Measurements from ENCODE around the gene COPZ1.
"Not testable (repeated sequence)": the region's sequence is repeated elsewhere in the genome, so short reads cannot be mapped to it uniquely, and the experiment has no call there.

The COPZ1 gene

GRCh38 chr12:54324617-54325441, at the start of gene COPZ1:
TSS of gene COPZ1 (plus strand) at chr12:54325131. CDS start at chr12:54325164, 33 bp downstream.
- H3K4me1 ChIP-seq (ENCODE audit: insufficient read depth, low read length): peaks cover 7% of the 10 kb centered on the region

GRCh38 chr12:54276368-54276767, 48.6 kb upstream of the COPZ1 start:
- Histone ChIP-seq H3K36me3 (ENCODE audit: insufficient read depth, low read length) (peaks cover 26% of the 10 kb centered on the region), H3K4me1 (ENCODE audit: insufficient read depth, low read length) (peaks cover 6% of the 10 kb centered on the region), H3K27me3 (ENCODE audit: insufficient read depth, low read length) (no peaks in the 10 kb centered on the region), H2AFZ (ENCODE audit: low read depth, low read length) (no peak overlapping the region), H3K4me3 (ENCODE audit: low read length) (no peak overlapping the region), H3K9me3 (ENCODE audit: low read length) (no peaks in the 10 kb centered on the region)

More at GRCh38 chr12:54324617-54325441, at the start of gene COPZ1:
- Histone ChIP-seq H3K36me3 (ENCODE audit: insufficient read depth, low read length) (peaks cover 7% of the 10 kb centered on the region), H3K27me3 (ENCODE audit: insufficient read depth, low read length) (no peaks in the 10 kb centered on the region), H2AFZ (ENCODE audit: low read depth, low read length) (peak within 1 kb of the TSS; percentile 59), H3K4me3 (ENCODE audit: low read length) (peak within 1 kb of the TSS; percentile 96), H3K9me3 (ENCODE audit: low read length) (no peaks in the 10 kb centered on the region)

GRCh38 chr12:54277823-54278276, 47.1 kb upstream of the COPZ1 start:
- H3K9me3 ChIP-seq (ENCODE audit: low read length): no peaks in the 10 kb centered on the region
- H2AFZ ChIP-seq (ENCODE audit: low read depth, low read length): no peak overlapping the region
- peak overlapping the region; percentile 67 for H3K4me3 ChIP-seq (ENCODE audit: low read length)
- no peaks in the 10 kb centered on the region for H3K27me3 ChIP-seq (ENCODE audit: insufficient read depth, low read length)
- H3K4me1 ChIP-seq (ENCODE audit: insufficient read depth, low read length): peaks cover 15% of the 10 kb centered on the region
- peaks cover 33% of the 10 kb centered on the region for H3K36me3 ChIP-seq (ENCODE audit: insufficient read depth, low read length)

GRCh38 chr12:54279227-54279631, 45.7 kb upstream of the COPZ1 start:
- Histone ChIP-seq H3K4me3 (ENCODE audit: low read length) (peak overlapping the region; percentile 67), H3K9me3 (ENCODE audit: low read length) (no peaks in the 10 kb centered on the region), H3K4me1 (ENCODE audit: insufficient read depth, low read length) (peaks cover 28% of the 10 kb centered on the region), H3K27me3 (ENCODE audit: insufficient read depth, low read length) (no peaks in the 10 kb centered on the region), H3K36me3 (ENCODE audit: insufficient read depth, low read length) (peaks cover 37% of the 10 kb centered on the region), H2AFZ (ENCODE audit: low read depth, low read length) (no peak overlapping the region)

- Histone ChIP-seq H3K9me3 (ENCODE audit: low read length) (no peaks in the 10 kb centered on the region), H3K27me3 (ENCODE audit: insufficient read depth, low read length) (no peaks in the 10 kb centered on the region), H3K4me3 (ENCODE audit: low read length) (peak within 1 kb of the TSS; percentile 67), H2AFZ (ENCODE audit: low read depth, low read length) (no peak within 1 kb of the TSS), H3K4me1 (ENCODE audit: insufficient read depth, low read length) (peaks cover 30% of the 10 kb centered on the region), H3K36me3 (ENCODE audit: insufficient read depth, low read length) (peaks cover 38% of the 10 kb centered on the region)
Observed at GRCh38 chr12:54279632-54280467, 45.1 kb upstream of the COPZ1 start, which contains the start of gene CBX5. TSS of gene CBX5 (minus strand) at chr12:54280122. CDS start at chr12:54257650, 22,472 bp downstream.

GRCh38 chr12:54280468-54281260, 44.3 kb upstream of the COPZ1 start, which contains the start of gene HNRNPA1:
TSS of gene HNRNPA1 (plus strand) at chr12:54280726. CDS start at chr12:54280808, 82 bp downstream.
- Histone ChIP-seq H3K36me3 (ENCODE audit: insufficient read depth, low read length) (peaks cover 45% of the 10 kb centered on the region), H3K27me3 (ENCODE audit: insufficient read depth, low read length) (no peaks in the 10 kb centered on the region), H2AFZ (ENCODE audit: low read depth, low read length) (no peak within 1 kb of the TSS), H3K4me3 (ENCODE audit: low read length) (peak within 1 kb of the TSS; percentile 67), H3K9me3 (ENCODE audit: low read length) (no peaks in the 10 kb centered on the region), H3K4me1 (ENCODE audit: insufficient read depth, low read length) (peaks cover 34% of the 10 kb centered on the region)

- not testable (repeated sequence) for H2AFZ ChIP-seq (ENCODE audit: low read depth, low read length); H3K27me3 ChIP-seq (ENCODE audit: insufficient read depth, low read length); H3K9me3 ChIP-seq (ENCODE audit: low read length)
- Histone ChIP-seq H3K4me3 (ENCODE audit: low read length) (peak overlapping the region; percentile 67), H3K36me3 (ENCODE audit: insufficient read depth, low read length) (peaks cover 51% of the 10 kb centered on the region), H3K4me1 (ENCODE audit: insufficient read depth, low read length) (peaks cover 34% of the 10 kb centered on the region)
Observed at GRCh38 chr12:54281261-54281638, 43.7 kb upstream of the COPZ1 start.

GRCh38 chr12:54281694-54282093, 43.2 kb upstream of the COPZ1 start:
- peaks cover 34% of the 10 kb centered on the region for H3K4me1 ChIP-seq (ENCODE audit: insufficient read depth, low read length)
- H3K4me3 ChIP-seq (ENCODE audit: low read length): peak overlapping the region; percentile 67
- peaks cover 56% of the 10 kb centered on the region for H3K36me3 ChIP-seq (ENCODE audit: insufficient read depth, low read length)
- H3K9me3 ChIP-seq (ENCODE audit: low read length); H3K27me3 ChIP-seq (ENCODE audit: insufficient read depth, low read length); H2AFZ ChIP-seq (ENCODE audit: low read depth, low read length): not testable (repeated sequence)

- Histone ChIP-seq H2AFZ (ENCODE audit: low read depth, low read length) (no peak overlapping the region), H3K27me3 (ENCODE audit: insufficient read depth, low read length) (no peaks in the 10 kb centered on the region), H3K4me1 (ENCODE audit: insufficient read depth, low read length) (peaks cover 30% of the 10 kb centered on the region), H3K9me3 (ENCODE audit: low read length) (no peaks in the 10 kb centered on the region), H3K4me3 (ENCODE audit: low read length) (peak overlapping the region; percentile 67), H3K36me3 (ENCODE audit: insufficient read depth, low read length) (peaks cover 63% of the 10 kb centered on the region)
Observed at GRCh38 chr12:54282949-54283593, 41.9 kb upstream of the COPZ1 start.

- not testable (repeated sequence) for H3K9me3 ChIP-seq (ENCODE audit: low read length); H3K27me3 ChIP-seq (ENCODE audit: insufficient read depth, low read length); H2AFZ ChIP-seq (ENCODE audit: low read depth, low read length)
- Histone ChIP-seq H3K4me3 (ENCODE audit: low read length) (peak overlapping the region; percentile 67), H3K4me1 (ENCODE audit: insufficient read depth, low read length) (peaks cover 28% of the 10 kb centered on the region), H3K36me3 (ENCODE audit: insufficient read depth, low read length) (peaks cover 60% of the 10 kb centered on the region)
Observed at GRCh38 chr12:54284070-54284780, 40.7 kb upstream of the COPZ1 start.

GRCh38 chr12:54285150-54286041, 39.5 kb upstream of the COPZ1 start:
- H2AFZ ChIP-seq (ENCODE audit: low read depth, low read length): no peak overlapping the region
- no peaks in the 10 kb centered on the region for H3K27me3 ChIP-seq (ENCODE audit: insufficient read depth, low read length)
- no peaks in the 10 kb centered on the region for H3K9me3 ChIP-seq (ENCODE audit: low read length)
- H3K36me3 ChIP-seq (ENCODE audit: insufficient read depth, low read length): peaks cover 60% of the 10 kb centered on the region
- no peak overlapping the region for H3K4me3 ChIP-seq (ENCODE audit: low read length)
- H3K4me1 ChIP-seq (ENCODE audit: insufficient read depth, low read length): peaks cover 28% of the 10 kb centered on the region

Measured in neuron (in vitro differentiated cells).